Activated naive CD8-positive, alpha-beta T cell treated with anti-CD3 and anti-CD28 coated beads for 36 hours (primary cell): Measurements from ENCODE around the gene TARM1. TPM values are rescaled to one million over a fixed set of nuclear protein-coding genes. Genes with fewer than 3 reads are reported as not detected.
"Not testable (repeated sequence)": the region's sequence is repeated elsewhere in the genome, so short reads cannot be mapped to it uniquely, and the experiment has no call there.

Source experiments
- DNase-seq: peaks from one replicate; pipeline ENCODE4 v3.0.0; 2021
- H3K27ac Mint-ChIP-seq: one replicate; pipeline ENCODE4 v1.8.0; 2022; ENCODE audit warnings: mild to moderate bottlenecking, moderate library complexity, mixed read lengths
- H3K27me3 Mint-ChIP-seq: one replicate; pipeline ENCODE4 v1.8.0; 2022; ENCODE audit warnings: mild to moderate bottlenecking, mixed read lengths
- H3K36me3 Mint-ChIP-seq: one replicate; pipeline ENCODE4 v1.8.0; 2021; ENCODE audit warnings: mild to moderate bottlenecking, mixed read lengths
- H3K4me1 Mint-ChIP-seq: one replicate; pipeline ENCODE4 v1.8.0; 2021; ENCODE audit warnings: mixed read lengths
- H3K4me3 Mint-ChIP-seq: one replicate; pipeline ENCODE4 v1.8.0; 2022; ENCODE audit warnings: mild to moderate bottlenecking, moderate library complexity, mixed read lengths
- H3K9me3 Mint-ChIP-seq: one replicate; pipeline ENCODE4 v1.8.0; 2022; ENCODE audit warnings: mixed read lengths
- total RNA-seq, 2 experiments: library from RNA; stranded (reverse); gene quantifications; one replicate each; pipeline ENCODE4 v1.2.3, GENCODE V29; 2021

TARM1 gene
- total RNA-seq, 2 experiments from 2014 or later = not detected

GRCh38 chr19:54073829-54074228 lies 7.3 kb downstream of the TARM1 start:
- Mint-ChIP-seq H3K36me3 (no peaks in the 10 kb centered on the region), H3K4me3 (no peak overlapping the region), H3K9me3 (no peaks in the 10 kb centered on the region), H3K27me3 (peaks cover 6% of the 10 kb centered on the region), H3K27ac (no peak overlapping the region), H3K4me1 (no peaks in the 10 kb centered on the region)
- DNase-seq = no peak

- no peak overlapping the region for H3K27ac Mint-ChIP-seq
- peaks cover 13% of the 10 kb centered on the region for H3K27me3 Mint-ChIP-seq
- H3K4me1 Mint-ChIP-seq = no peaks in the 10 kb centered on the region
- DNase-seq = no peak
- H3K9me3 Mint-ChIP-seq = no peaks in the 10 kb centered on the region
- H3K4me3 Mint-ChIP-seq = no peak overlapping the region
- H3K36me3 Mint-ChIP-seq = no peaks in the 10 kb centered on the region
Measured at GRCh38 chr19:54069470-54069869, 11.7 kb downstream of the TARM1 start.

GRCh38 chr19:54063350-54064116 lies 17.6 kb downstream of the TARM1 start, which contains the start of gene VSTM1:
TSS of gene VSTM1 (minus strand) at chr19:54063897. CDS start at chr19:54063777, 120 bp downstream.
- no peak within 1 kb of the TSS for H3K27ac Mint-ChIP-seq
- no peaks in the 10 kb centered on the region for H3K36me3 Mint-ChIP-seq
- no peak within 1 kb of the TSS for H3K4me3 Mint-ChIP-seq
- DNase-seq = no peak
- H3K4me1 Mint-ChIP-seq = no peaks in the 10 kb centered on the region
- no peaks in the 10 kb centered on the region for H3K9me3 Mint-ChIP-seq
- peaks cover 31% of the 10 kb centered on the region for H3K27me3 Mint-ChIP-seq

GRCh38 chr19:54062643-54063042 lies 18.5 kb downstream of the TARM1 start:
- Mint-ChIP-seq H3K4me1 (no peaks in the 10 kb centered on the region), H3K27ac (no peak overlapping the region), H3K27me3 (peaks cover 31% of the 10 kb centered on the region), H3K36me3 (no peaks in the 10 kb centered on the region), H3K4me3 (no peak overlapping the region), H3K9me3 (no peaks in the 10 kb centered on the region)
- no peak for DNase-seq

GRCh38 chr19:54047616-54048015 lies 33.5 kb downstream of the TARM1 start:
- no peaks in the 10 kb centered on the region for H3K9me3 Mint-ChIP-seq
- H3K27me3 Mint-ChIP-seq = peaks cover 21% of the 10 kb centered on the region
- DNase-seq = no peak
- H3K4me1 Mint-ChIP-seq = no peaks in the 10 kb centered on the region
- H3K27ac Mint-ChIP-seq = no peak overlapping the region
- H3K4me3 Mint-ChIP-seq = no peak overlapping the region
- H3K36me3 Mint-ChIP-seq = no peaks in the 10 kb centered on the region

- Mint-ChIP-seq H3K4me3 (no peak overlapping the region), H3K27ac (no peak overlapping the region), H3K36me3 (no peaks in the 10 kb centered on the region), H3K9me3 (no peaks in the 10 kb centered on the region), H3K27me3 (peaks cover 18% of the 10 kb centered on the region), H3K4me1 (no peaks in the 10 kb centered on the region)
- no peak for DNase-seq
Measured at GRCh38 chr19:54045771-54046170, 35.4 kb downstream of the TARM1 start.

- Mint-ChIP-seq H3K27ac (no peak overlapping the region), H3K36me3 (no peaks in the 10 kb centered on the region), H3K4me1 (no peaks in the 10 kb centered on the region), H3K4me3 (no peak overlapping the region), H3K9me3 (no peaks in the 10 kb centered on the region), H3K27me3 (peaks cover 18% of the 10 kb centered on the region)
- no peak for DNase-seq
Measured at GRCh38 chr19:54042989-54043388, 38.2 kb downstream of the TARM1 start.

GRCh38 chr19:54041969-54042606 lies 39.1 kb downstream of the TARM1 start:
- Mint-ChIP-seq H3K27ac (no peak overlapping the region), H3K27me3 (peaks cover 18% of the 10 kb centered on the region), H3K4me3 (no peak overlapping the region), H3K36me3 (no peaks in the 10 kb centered on the region), H3K4me1 (no peaks in the 10 kb centered on the region), H3K9me3 (no peaks in the 10 kb centered on the region)
- DNase-seq = no peak

GRCh38 chr19:54040003-54040402 lies 41.2 kb downstream of the TARM1 start:
- Mint-ChIP-seq H3K4me3 (no peak overlapping the region), H3K9me3 (no peaks in the 10 kb centered on the region), H3K27ac (no peak overlapping the region), H3K36me3 (no peaks in the 10 kb centered on the region), H3K27me3 (peaks cover 19% of the 10 kb centered on the region), H3K4me1 (no peaks in the 10 kb centered on the region)
- no peak for DNase-seq

- not testable (repeated sequence) for H3K36me3 Mint-ChIP-seq, H3K4me3 Mint-ChIP-seq, H3K4me1 Mint-ChIP-seq, DNase-seq, H3K27ac Mint-ChIP-seq, H3K9me3 Mint-ChIP-seq
- H3K27me3 Mint-ChIP-seq = peaks cover 26% of the 10 kb centered on the region
Measured at GRCh38 chr19:54036542-54036941, 44.6 kb downstream of the TARM1 start.

GRCh38 chr19:54035215-54036178 lies 45.7 kb downstream of the TARM1 start:
- H3K36me3 Mint-ChIP-seq = no peaks in the 10 kb centered on the region
- DNase-seq = no peak
- H3K4me1 Mint-ChIP-seq = no peaks in the 10 kb centered on the region
- H3K27ac Mint-ChIP-seq = no peak overlapping the region
- no peak overlapping the region for H3K4me3 Mint-ChIP-seq
- no peaks in the 10 kb centered on the region for H3K9me3 Mint-ChIP-seq
- peaks cover 36% of the 10 kb centered on the region for H3K27me3 Mint-ChIP-seq

GRCh38 chr19:54030895-54031586 lies 50.1 kb downstream of the TARM1 start:
- H3K4me3 Mint-ChIP-seq = no peak overlapping the region
- H3K4me1 Mint-ChIP-seq = no peaks in the 10 kb centered on the region
- H3K9me3 Mint-ChIP-seq = no peaks in the 10 kb centered on the region
- H3K27ac Mint-ChIP-seq = no peak overlapping the region
- no peaks in the 10 kb centered on the region for H3K36me3 Mint-ChIP-seq
- no peak for DNase-seq
- peaks cover 62% of the 10 kb centered on the region for H3K27me3 Mint-ChIP-seq

- H3K9me3 Mint-ChIP-seq = no peaks in the 10 kb centered on the region
- peak; percentile 38 for DNase-seq
- no peak overlapping the region for H3K4me3 Mint-ChIP-seq
- H3K27me3 Mint-ChIP-seq = peaks cover 59% of the 10 kb centered on the region
- no peak overlapping the region for H3K27ac Mint-ChIP-seq
- H3K4me1 Mint-ChIP-seq = no peaks in the 10 kb centered on the region
- no peaks in the 10 kb centered on the region for H3K36me3 Mint-ChIP-seq
Measured at GRCh38 chr19:54029930-54030490, 51.2 kb downstream of the TARM1 start.

- no peaks in the 10 kb centered on the region for H3K4me1 Mint-ChIP-seq
Measured at GRCh38 chr19:54029301-54029700, 51.9 kb downstream of the TARM1 start.

More at GRCh38 chr19:54029301-54029700, 51.9 kb downstream of the TARM1 start:
- DNase-seq = no peak
- Mint-ChIP-seq H3K27me3 (peaks cover 59% of the 10 kb centered on the region), H3K27ac (no peak overlapping the region), H3K4me3 (no peak overlapping the region), H3K9me3 (no peaks in the 10 kb centered on the region), H3K36me3 (no peaks in the 10 kb centered on the region)
